Subcutaneous abdominal adipose tissue (tissue), 5 donors: ENCODE results near the gene COPE.

Source experiments
- H3K27ac ChIP-seq: one replicate; pipeline ENCODE4 v1.7.0; 2013; ENCODE audit warnings: low read depth, mild to moderate bottlenecking, inconsistent platforms, low read length, moderate library complexity
- H3K27me3 ChIP-seq, 5 donors: one replicate each; pipeline ENCODE4 v1.7.0; 2013; ENCODE audit warnings: low read length in 5 of 5, inconsistent platforms in 1 of 5; ENCODE audit not compliant: control insufficient read depth in 5 of 5, insufficient read depth in 4 of 5
- H3K36me3 ChIP-seq, 5 donors: one replicate each; pipeline ENCODE4 v1.7.0; 2013; ENCODE audit warnings: low read length in 5 of 5; ENCODE audit not compliant: control insufficient read depth in 5 of 5, insufficient read depth in 5 of 5
- H3K4me1 ChIP-seq, 5 donors: one replicate each; pipeline ENCODE4 v1.7.0; 2013; ENCODE audit warnings: low read length in 5 of 5, mild to moderate bottlenecking in 3 of 5, moderate library complexity in 1 of 5; ENCODE audit not compliant: control insufficient read depth in 5 of 5, insufficient read depth in 5 of 5
- H3K4me3 ChIP-seq, 5 donors: one replicate each; pipeline ENCODE4 v1.7.0; 2013; ENCODE audit warnings: low read length in 5 of 5, low read depth in 1 of 5
- H3K9ac ChIP-seq, 5 donors: one replicate each; pipeline ENCODE4 v1.7.0; 2013; ENCODE audit warnings: low read length in 5 of 5, mild to moderate bottlenecking in 4 of 5, moderate library complexity in 3 of 5
- H3K9me3 ChIP-seq, 5 donors: one replicate each; pipeline ENCODE4 v1.7.0; 2013; ENCODE audit warnings: low read length in 5 of 5; ENCODE audit not compliant: control insufficient read depth in 5 of 5
- donor health status: healthy.
- donor health status: healthy.
- donor health status: healthy.
- donor health status: healthy.
- donor health status: healthy.

Gene COPE

GRCh38 chr19:18862976-18863842 lies 56.0 kb downstream of the COPE start:
- H3K27me3 ChIP-seq: no peaks in the 10 kb centered on the region
- no peak overlapping the region for H3K9ac ChIP-seq
- no peaks in the 10 kb centered on the region for H3K9me3 ChIP-seq
- H3K36me3 ChIP-seq: peaks cover 0 to 96% (median 92%) of the 10 kb centered on the region in 5 donors
- peaks cover 0 to 36% (median 19%) of the 10 kb centered on the region in 5 donors for H3K4me1 ChIP-seq
- no peak overlapping the region for H3K4me3 ChIP-seq
- no peak overlapping the region for H3K27ac ChIP-seq

GRCh38 chr19:18861917-18862316 lies 57.3 kb downstream of the COPE start:
- Histone ChIP-seq H3K4me3 (no peak overlapping the region), H3K4me1 (peaks cover 0 to 36% (median 19%) of the 10 kb centered on the region in 5 donors), H3K27ac (no peak overlapping the region), H3K36me3 (peaks cover 0 to 97% (median 93%) of the 10 kb centered on the region in 5 donors), H3K9me3 (no peaks in the 10 kb centered on the region), H3K9ac (no peak overlapping the region), H3K27me3 (no peaks in the 10 kb centered on the region)

GRCh38 chr19:18861235-18861634 lies 58.0 kb downstream of the COPE start:
- Histone ChIP-seq H3K4me3 (no peak overlapping the region), H3K9me3 (no peaks in the 10 kb centered on the region), H3K27ac (no peak overlapping the region), H3K36me3 (peaks cover 0 to 100% (median 98%) of the 10 kb centered on the region in 5 donors), H3K9ac (no peak overlapping the region), H3K27me3 (no peaks in the 10 kb centered on the region), H3K4me1 (peaks cover 0 to 31% (median 20%) of the 10 kb centered on the region in 5 donors)

GRCh38 chr19:18860725-18861124 lies 58.5 kb downstream of the COPE start:
- no peak overlapping the region for H3K27ac ChIP-seq
- H3K4me3 ChIP-seq: no peak overlapping the region
- peaks cover 0 to 34% (median 25%) of the 10 kb centered on the region in 5 donors for H3K4me1 ChIP-seq
- H3K27me3 ChIP-seq: no peaks in the 10 kb centered on the region
- H3K9me3 ChIP-seq: no peaks in the 10 kb centered on the region
- H3K36me3 ChIP-seq: peaks cover 0 to 100% (median 98%) of the 10 kb centered on the region in 5 donors
- H3K9ac ChIP-seq: no peak overlapping the region

GRCh38 chr19:18860302-18860700 lies 58.9 kb downstream of the COPE start:
- peak overlapping the region; percentile 23 for H3K27ac ChIP-seq
- H3K27me3 ChIP-seq: no peaks in the 10 kb centered on the region
- peaks cover 0 to 100% (median 98%) of the 10 kb centered on the region in 5 donors for H3K36me3 ChIP-seq
- no peak overlapping the region for H3K4me3 ChIP-seq
- no peak overlapping the region for H3K9ac ChIP-seq
- no peaks in the 10 kb centered on the region for H3K9me3 ChIP-seq
- H3K4me1 ChIP-seq: peaks cover 0 to 34% (median 26%) of the 10 kb centered on the region in 5 donors

- peak overlapping the region; percentile 23 for H3K27ac ChIP-seq
- H3K9ac ChIP-seq: no peak overlapping the region
- H3K27me3 ChIP-seq: no peaks in the 10 kb centered on the region
- H3K36me3 ChIP-seq: peaks cover 0 to 100% (median 98%) of the 10 kb centered on the region in 5 donors
- H3K9me3 ChIP-seq: no peaks in the 10 kb centered on the region
- no peak overlapping the region for H3K4me3 ChIP-seq
- H3K4me1 ChIP-seq: peaks cover 0 to 34% (median 26%) of the 10 kb centered on the region in 5 donors
Observed at GRCh38 chr19:18859676-18860301, 59.4 kb downstream of the COPE start.

GRCh38 chr19:18858906-18859646 lies 60.1 kb downstream of the COPE start:
- H3K36me3 ChIP-seq: peaks cover 0 to 100% (median 98%) of the 10 kb centered on the region in 5 donors
- peak overlapping the region; percentile 23 for H3K27ac ChIP-seq
- peaks cover 0 to 34% (median 26%) of the 10 kb centered on the region in 5 donors for H3K4me1 ChIP-seq
- no peaks in the 10 kb centered on the region for H3K27me3 ChIP-seq
- no peak overlapping the region for H3K9ac ChIP-seq
- H3K9me3 ChIP-seq: no peaks in the 10 kb centered on the region
- H3K4me3 ChIP-seq: no peak overlapping the region

GRCh38 chr19:18857223-18857622 lies 62.0 kb downstream of the COPE start:
- no peak overlapping the region for H3K4me3 ChIP-seq
- H3K36me3 ChIP-seq: peaks cover 0 to 100% (median 98%) of the 10 kb centered on the region in 5 donors
- H3K9ac ChIP-seq: no peak overlapping the region
- no peaks in the 10 kb centered on the region for H3K9me3 ChIP-seq
- H3K27me3 ChIP-seq: no peaks in the 10 kb centered on the region
- H3K4me1 ChIP-seq: peaks cover 0 to 34% (median 26%) of the 10 kb centered on the region in 5 donors
- no peak overlapping the region for H3K27ac ChIP-seq

- Histone ChIP-seq H3K27ac (no peak overlapping the region), H3K4me1 (peaks cover 0 to 37% (median 26%) of the 10 kb centered on the region in 5 donors), H3K36me3 (peaks cover 0 to 100% (median 98%) of the 10 kb centered on the region in 5 donors), H3K4me3 (no peak overlapping the region), H3K27me3 (no peaks in the 10 kb centered on the region), H3K9me3 (no peaks in the 10 kb centered on the region), H3K9ac (no peak overlapping the region)
Observed at GRCh38 chr19:18856385-18857126, 62.6 kb downstream of the COPE start.
